ENCODE data around the gene SLFN11. TPM values are rescaled to one million over a fixed set of nuclear protein-coding genes. Genes with fewer than 3 reads are reported as not detected.

Gene SLFN11
- total RNA-seq, 4 donors from 2014 or later: 3.4 to 10.7 (median 5.0) TPM

GRCh38 chr17:35377706-35378105 is 4.3 kb upstream of the SLFN11 start:
- no peaks in the 10 kb centered on the region for H3K9me3 ChIP-seq
- H3K36me3 ChIP-seq: no peaks in the 10 kb centered on the region
- 74% methylated on average over 3 of the region's 3 CpGs for WGBS
- no peak overlapping the region for H3K4me3 ChIP-seq
- no peak for DNase-seq (ENCODE audit: low spot score in 2 of 2)
- peaks cover 20% of the 10 kb centered on the region for H3K4me1 ChIP-seq
- no peak overlapping the region for H3K27ac ChIP-seq
- no peak for TF ChIP-seq EP300 (IDR thresholded peaks at IDR 0.05)
- no peak for TF ChIP-seq CTCF (IDR thresholded peaks at IDR 0.05)
- no peak for TF ChIP-seq POLR2AphosphoS5 (IDR thresholded peaks at IDR 0.05)
- TF ChIP-seq POLR2A (IDR thresholded peaks at IDR 0.05): no peak
- H3K27me3 ChIP-seq: peaks cover 22% of the 10 kb centered on the region

GRCh38 chr17:35377068-35377467 is 3.6 kb upstream of the SLFN11 start:
- H3K4me3 ChIP-seq: no peak overlapping the region
- DNase-seq (ENCODE audit: low spot score in 2 of 2): no peak
- no peaks in the 10 kb centered on the region for H3K36me3 ChIP-seq
- peaks cover 21% of the 10 kb centered on the region for H3K4me1 ChIP-seq
- no peaks in the 10 kb centered on the region for H3K9me3 ChIP-seq
- H3K27ac ChIP-seq: no peak overlapping the region
- peaks cover 27% of the 10 kb centered on the region for H3K27me3 ChIP-seq
- no peak for TF ChIP-seq POLR2A (IDR thresholded peaks at IDR 0.05)
- no peak for TF ChIP-seq POLR2AphosphoS5 (IDR thresholded peaks at IDR 0.05)
- no peak for TF ChIP-seq CTCF (IDR thresholded peaks at IDR 0.05)
- TF ChIP-seq EP300 (IDR thresholded peaks at IDR 0.05): no peak
- WGBS: 76% methylated on average over 2 of the region's 2 CpGs

- H3K9me3 ChIP-seq: no peaks in the 10 kb centered on the region
- TF ChIP-seq EP300 (IDR thresholded peaks at IDR 0.05): no peak
- TF ChIP-seq POLR2A (IDR thresholded peaks at IDR 0.05): no peak
- no peak for TF ChIP-seq POLR2AphosphoS5 (IDR thresholded peaks at IDR 0.05)
- no peak for TF ChIP-seq CTCF (IDR thresholded peaks at IDR 0.05)
- H3K27me3 ChIP-seq: peaks cover 36% of the 10 kb centered on the region
- H3K27ac ChIP-seq: peak overlapping the region; percentile 34
- H3K4me1 ChIP-seq: peaks cover 25% of the 10 kb centered on the region
- no peak overlapping the region for H3K4me3 ChIP-seq
- H3K36me3 ChIP-seq: no peaks in the 10 kb centered on the region
- WGBS: 48% methylated on average over 1 of the region's 1 CpG
- DNase-seq (ENCODE audit: low spot score in 2 of 2): no peak
Measured at GRCh38 chr17:35376245-35376644, 2.8 kb upstream of the SLFN11 start.

- Histone ChIP-seq H3K4me3 (peak overlapping the region; percentile 64), H3K9me3 (no peaks in the 10 kb centered on the region), H3K27ac (peak overlapping the region; percentile 95), H3K4me1 (peaks cover 25% of the 10 kb centered on the region), H3K36me3 (no peaks in the 10 kb centered on the region), H3K27me3 (peaks cover 37% of the 10 kb centered on the region)
- TF ChIP-seq CTCF (IDR thresholded peaks at IDR 0.05): no peak
- TF ChIP-seq EP300 (IDR thresholded peaks at IDR 0.05): no peak
- TF ChIP-seq POLR2A (IDR thresholded peaks at IDR 0.05): no peak
- TF ChIP-seq POLR2AphosphoS5 (IDR thresholded peaks at IDR 0.05): no peak
- DNase-seq (ENCODE audit: low spot score in 2 of 2): no peak
- WGBS: 34% methylated on average over 3 of the region's 3 CpGs
Measured at GRCh38 chr17:35374766-35375344, 1.4 kb upstream of the SLFN11 start.

- H3K4me1 ChIP-seq: peaks cover 25% of the 10 kb centered on the region
- H3K27ac ChIP-seq: peak overlapping the region; percentile 95
- H3K36me3 ChIP-seq: no peaks in the 10 kb centered on the region
- H3K4me3 ChIP-seq: peak overlapping the region; percentile 64
- DNase-seq (ENCODE audit: low spot score in 2 of 2): peak; percentile 85 to 92
- 2% methylated on average over 30 of the region's 47 CpGs for WGBS
- peaks cover 37% of the 10 kb centered on the region for H3K27me3 ChIP-seq
- no peaks in the 10 kb centered on the region for H3K9me3 ChIP-seq
- TF ChIP-seq EP300 (IDR thresholded peaks at IDR 0.05): no peak
- no peak for TF ChIP-seq CTCF (IDR thresholded peaks at IDR 0.05)
- TF ChIP-seq POLR2A (IDR thresholded peaks at IDR 0.05): no peak
- peak in 1 of 3 donors; percentile 19 for TF ChIP-seq POLR2AphosphoS5 (IDR thresholded peaks at IDR 0.05)
Measured at GRCh38 chr17:35373984-35374765, 754 bp upstream of the SLFN11 start.

Measured in suprapubic skin (tissue), 4 donors.